HCT116 (cell line): ENCODE data around the gene WDR90. TPM values are rescaled to one million over a fixed set of nuclear protein-coding genes. Genes with fewer than 3 reads are reported as not detected.

Experiments
- ATAC-seq: fragments of 200-7000 bp; cut with Tn5 transposase; 2 replicates; pipeline ENCODE4 v1.9.1; 2020; ENCODE audit warnings: mild to moderate bottlenecking, moderate library complexity
- BruUV-seq: library from RNA; stranded (reverse); fragments of 400-500 nt; replicated peaks from 2 replicates; lab custom pipeline; 2021; lab: Mats Ljungman, UMichigan
- CTCF ChIA-PET: fragments of 300-600 bp; sonication (Branson Sonifier 250); formaldehyde crosslinking; loops from one replicate; lab custom pipeline; 2021; ENCODE audit warnings: antibody characterized with exemption; lab: Charles Lee
- POLR2A ChIA-PET: fragments of 300-600, 350-600 bp; sonication (Branson Sonifier 250); formaldehyde crosslinking; loops from one replicate; lab custom pipeline; 2021; ENCODE audit warnings: antibody characterized with exemption; lab: Charles Lee
- RAD21 ChIA-PET, 2 experiments: fragments of 300-600 bp; sonication (Branson Sonifier 250); formaldehyde crosslinking; loops; one replicate each; lab custom pipeline; 2023; ENCODE audit warnings: low total read pairs in 2 of 2; ENCODE audit not compliant: uncharacterized antibody in 2 of 2, unreplicated experiment in 2 of 2, low non-redundant PET in 1 of 2; lab: Charles Lee
- DNase-seq: peaks from one replicate; pipeline ENCODE4 v3.0.0-alpha.2; 2010; ENCODE audit warnings: low read depth, low spot score
- H2AFZ ChIP-seq: fragments of 200-600 bp; shearing (Covaris generic), sonication (generic); 2 replicates; pipeline ENCODE4 v1.6.1; 2017; ENCODE audit warnings: low read depth, mixed run types, mixed read lengths, antibody characterized with exemption, low read length; ENCODE audit not compliant: poor library complexity, severe bottlenecking
- H3K27ac ChIP-seq: 2 replicates; pipeline ENCODE4 v1.5.1; 2012; ENCODE audit warnings: low read depth, low read length
- H3K27me3 ChIP-seq: fragments of 200-600 bp; sonication (generic); 2 replicates; pipeline ENCODE4 v1.6.1; 2016; ENCODE audit warnings: mixed run types, low read length, mixed read lengths; ENCODE audit not compliant: insufficient read depth
- H3K36me3 ChIP-seq, 2 experiments: fragments of 200-500 bp in 1 of 2; fragments of 200-600 bp in 1 of 2; sonication (Bioruptor generic) in 1 of 2; sonication (generic) in 1 of 2; 2 replicates each; pipeline versions ENCODE4 v1.5.1 to v1.6.1; 2014 to 2016; ENCODE audit warnings: low read length in 2 of 2, inconsistent platforms in 1 of 2, mixed read lengths in 1 of 2, mixed run types in 1 of 2; ENCODE audit not compliant: insufficient read depth in 2 of 2, control insufficient read depth in 1 of 2
- H3K4me1 ChIP-seq, 2 experiments: fragments of 200-600 bp in 1 of 2; sonication (generic) in 1 of 2; 2 replicates each; pipeline versions ENCODE4 v1.5.1 to v1.6.1; 2012 to 2017; ENCODE audit warnings: low read length in 2 of 2, inconsistent platforms in 1 of 2, mild to moderate bottlenecking in 1 of 2, mixed read lengths in 1 of 2, mixed run types in 1 of 2, moderate library complexity in 1 of 2; ENCODE audit not compliant: insufficient read depth in 2 of 2, control insufficient read depth in 1 of 2
- H3K4me2 ChIP-seq: fragments of 200-600 bp; sonication (generic); 2 replicates; pipeline ENCODE4 v1.6.1; 2017; ENCODE audit warnings: mixed run types, low read length, mixed read lengths
- H3K4me3 ChIP-seq, 2 experiments: fragments of 200-600 bp in 1 of 2; sonication (generic) in 1 of 2; replicated peaks in 1 of 2; 2 replicates each; pipeline ENCODE4 v1.5.1; 2011 to 2016; ENCODE audit warnings: low read length in 2 of 2, control low read depth in 1 of 2, low read depth in 1 of 2, mild to moderate bottlenecking in 1 of 2, mixed read lengths in 1 of 2, mixed run types in 1 of 2
- H3K79me2 ChIP-seq: fragments of 200-600 bp; sonication (generic); 2 replicates; pipeline ENCODE4 v1.6.1; 2017; ENCODE audit warnings: mild to moderate bottlenecking, mixed run types, low read length, moderate library complexity, mixed read lengths; ENCODE audit not compliant: insufficient read depth
- H3K9ac ChIP-seq: fragments of 200-600 bp; sonication (generic); 2 replicates; pipeline ENCODE4 v1.6.1; 2016; ENCODE audit warnings: low read length, mixed read lengths
- H3K9me2 ChIP-seq: fragments of 200-600 bp; sonication (generic), shearing (Covaris generic); 2 replicates; pipeline ENCODE4 v1.6.1; 2017; ENCODE audit warnings: mixed run types, mild to moderate bottlenecking, moderate library complexity; ENCODE audit not compliant: insufficient read depth
- H3K9me3 ChIP-seq, 2 experiments: fragments of 200-500 bp in 1 of 2; fragments of 200-600 bp in 1 of 2; sonication (Bioruptor generic) in 1 of 2; sonication (generic) in 1 of 2; 2 replicates each; pipeline ENCODE4 v1.6.1; 2014 to 2017; ENCODE audit warnings: low read length in 2 of 2, mixed read lengths in 2 of 2, inconsistent platforms in 1 of 2, low read depth in 1 of 2, mild to moderate bottlenecking in 1 of 2, mixed run types in 1 of 2, moderate library complexity in 1 of 2; ENCODE audit not compliant: control insufficient read depth in 1 of 2, insufficient read depth in 1 of 2
- H4K20me1 ChIP-seq: fragments of 200-600 bp; sonication (generic), shearing (Covaris generic); 2 replicates; pipeline ENCODE4 v1.6.1; 2017; ENCODE audit warnings: mixed run types, mild to moderate bottlenecking, moderate library complexity; ENCODE audit not compliant: insufficient read depth
- CBX3 ChIP-seq: IDR thresholded peaks from 2 replicates; pipeline ENCODE4 v1.6.1; 2012; ENCODE audit warnings: low read depth
- ELF1 ChIP-seq: IDR thresholded peaks from 2 replicates; pipeline ENCODE4 v1.6.1; 2012; ENCODE audit warnings: low read depth, borderline replicate concordance
- EZH2 ChIP-seq: fragments of 200-600 bp; sonication (generic); IDR thresholded peaks from 2 replicates; pipeline ENCODE4 v1.6.1; 2017; ENCODE audit warnings: antibody characterized with exemption, mixed run types
- FOSL1 ChIP-seq: IDR thresholded peaks from 2 replicates; pipeline ENCODE4 v1.6.1; 2012; ENCODE audit warnings: low read depth
- JUND ChIP-seq: IDR thresholded peaks from 2 replicates; pipeline ENCODE4 v1.6.1; 2012
- MAX ChIP-seq: IDR thresholded peaks from 2 replicates; pipeline ENCODE4 v1.6.1; 2012
- POLR2AphosphoS5 ChIP-seq: IDR thresholded peaks from 2 replicates; pipeline ENCODE4 v1.6.1; 2011; ENCODE audit warnings: mild to moderate bottlenecking, low read depth, low read length, moderate library complexity
- RAD21 ChIP-seq: IDR thresholded peaks from 2 replicates; pipeline ENCODE4 v1.6.1; 2012; ENCODE audit warnings: low read depth, mild to moderate bottlenecking
- SIN3A ChIP-seq: IDR thresholded peaks from 2 replicates; pipeline ENCODE4 v1.6.1; 2012; ENCODE audit warnings: low read depth
- SP1 ChIP-seq: IDR thresholded peaks from 2 replicates; pipeline ENCODE4 v1.6.1; 2012; ENCODE audit warnings: low read depth
- SRF ChIP-seq: IDR thresholded peaks from 2 replicates; pipeline ENCODE4 v1.6.1; 2012; ENCODE audit warnings: low read depth
- ZBTB33 ChIP-seq: IDR thresholded peaks from 2 replicates; pipeline ENCODE4 v1.6.1; 2011; ENCODE audit warnings: mild to moderate bottlenecking, low read length, moderate library complexity; ENCODE audit not compliant: insufficient replicate concordance; ENCODE audit errors: extremely low read depth
- ZNF274 ChIP-seq: fragments of 200-500 bp; sonication (Bioruptor generic); IDR thresholded peaks from 2 replicates; pipeline ENCODE4 v1.6.1; 2014; ENCODE audit warnings: mild to moderate bottlenecking, low read depth, low read length, inconsistent platforms
- intact Hi-C: fragments of 100-400 bp; cut with micrococcal nuclease; formaldehyde crosslinking; loops from 2 replicates; pipeline ENCODE4 v1.10.0; 2022
- total RNA-seq: library from RNA; stranded (reverse); gene quantifications from one replicate; pipeline ENCODE4 v1.2.1, GENCODE V29; 2021; ENCODE audit not compliant: unreplicated experiment

WDR90 gene
- total RNA-seq, 1 experiment from 2014 or later, result 73.7 TPM

- TF ChIP-seq SRF, result no peak
- TF ChIP-seq JUND, result no peak
- TF ChIP-seq SP1, result no peak
- no peak for TF ChIP-seq FOSL1
- no peak for TF ChIP-seq ZNF274
- TF ChIP-seq CBX3, result no peak
- no peak for TF ChIP-seq ZBTB33
- no peak for TF ChIP-seq MAX
- TF ChIP-seq RAD21, result no peak
- TF ChIP-seq ELF1, result no peak
- no peak for TF ChIP-seq EZH2
Observed at GRCh38 chr16:616733-617586, 32.2 kb upstream of the WDR90 start (continued).

GRCh38 chr16:617855-618254, 31.3 kb upstream of the WDR90 start:
- no peak overlapping the region for H2AFZ ChIP-seq
- H3K4me3 ChIP-seq, result no peak overlapping the region
- peaks cover 6% of the 10 kb centered on the region; the same call in 1 of the 2 replicates for H3K79me2 ChIP-seq
- no peak for DNase-seq
- peaks cover 8 to 21% of the 10 kb centered on the region in 2 experiments for H3K4me1 ChIP-seq
- H4K20me1 ChIP-seq, result no peaks in the 10 kb centered on the region
- TF ChIP-seq SP1 (no peak), POLR2AphosphoS5 (no peak), ZBTB33 (no peak), SIN3A (no peak), ZNF274 (no peak)
- TF ChIP-seq, all 23 proteins: peak for 0
- ATAC-seq, result no peak
- H3K9me3 ChIP-seq, result no peaks in the 10 kb centered on the region
- no TSS peak for BruUV-seq
- intact Hi-C loops, result no loop called here
- H3K9me2 ChIP-seq, result no peaks in the 10 kb centered on the region
- ChIA-PET POLR2A (no interaction called here), CTCF (no interaction called here), RAD21 (no interaction called here)
- no peak overlapping the region for H3K9ac ChIP-seq
- H3K4me2 ChIP-seq, result no peak overlapping the region
- no peak overlapping the region for H3K27ac ChIP-seq
- H3K36me3 ChIP-seq, result no peaks in the 10 kb centered on the region
- H3K27me3 ChIP-seq, result no peaks in the 10 kb centered on the region
